Liver (tissue), 3 donors: ENCODE measurements around the gene MTHFD2L.

Experiments used
- ATF3 ChIP-seq: IDR thresholded peaks from 2 replicates; pipeline ENCODE4 v1.6.1; 2016; ENCODE audit warnings: antibody characterized with exemption
- CTCF ChIP-seq: fragments of 150-350 bp; IDR thresholded peaks from 2 replicates; pipeline ENCODE4 v1.5.1; 2017; ENCODE audit warnings: improper control_type of control experiment, low read depth, low read length; ENCODE audit not compliant: missing input control
- JUND ChIP-seq, 2 donors: IDR thresholded peaks; 2 replicates each; pipeline ENCODE4 v1.6.1; 2016; ENCODE audit warnings: antibody characterized with exemption in 2 of 2
- MAX ChIP-seq: IDR thresholded peaks from 2 replicates; pipeline ENCODE4 v1.6.1; 2016; ENCODE audit warnings: antibody characterized with exemption
- RAD21 ChIP-seq, 2 donors: IDR thresholded peaks; 2 replicates each; pipeline ENCODE4 v1.6.1; 2016; ENCODE audit warnings: antibody characterized with exemption in 2 of 2, mild to moderate bottlenecking in 2 of 2
- REST ChIP-seq: IDR thresholded peaks from 2 replicates; pipeline ENCODE4 v1.6.1; 2016; ENCODE audit warnings: antibody characterized with exemption, mild to moderate bottlenecking
- YY1 ChIP-seq: IDR thresholded peaks from 2 replicates; pipeline ENCODE4 v1.6.1; 2016; ENCODE audit warnings: antibody characterized with exemption, mild to moderate bottlenecking
- donor health status: healthy.
- donor health status: healthy.

- no peak for TF ChIP-seq CTCF
- TF ChIP-seq ATF3 = no peak
- TF ChIP-seq REST = no peak
- no peak for TF ChIP-seq RAD21 (IDR thresholded peaks at IDR 0.05)
- TF ChIP-seq JUND (IDR thresholded peaks at IDR 0.05) = no peak
- no peak for TF ChIP-seq MAX
- no peak for TF ChIP-seq YY1
Measured at GRCh38 chr4:74202062-74202586, 44.2 kb downstream of the MTHFD2L start.
